ENCODE results near the gene CANT1.

The CANT1 gene

GRCh38 chr17:78995022-78995760 lies 14.4 kb downstream of the CANT1 start:
- no peak for DNase-seq (ENCODE audit: low read depth)

GRCh38 chr17:78993981-78994671 lies 15.4 kb downstream of the CANT1 start:
- no peak for DNase-seq (ENCODE audit: low read depth)

GRCh38 chr17:78993241-78993956 lies 16.2 kb downstream of the CANT1 start:
- DNase-seq (ENCODE audit: low read depth): peak; percentile 38

GRCh38 chr17:78992542-78993212 lies 16.9 kb downstream of the CANT1 start:
- no peak for DNase-seq (ENCODE audit: low read depth)

GRCh38 chr17:78991906-78992532 lies 17.5 kb downstream of the CANT1 start:
- DNase-seq (ENCODE audit: low read depth): no peak

GRCh38 chr17:78991017-78991738 lies 18.4 kb downstream of the CANT1 start:
- DNase-seq (ENCODE audit: low read depth): no peak

GRCh38 chr17:78990349-78991016 lies 19.1 kb downstream of the CANT1 start:
- no peak for DNase-seq (ENCODE audit: low read depth)

- no peak for DNase-seq (ENCODE audit: low read depth)
Measured at GRCh38 chr17:78988152-78988551, 21.4 kb downstream of the CANT1 start.

- DNase-seq (ENCODE audit: low read depth): no peak
Measured at GRCh38 chr17:78986649-78987328, 22.8 kb downstream of the CANT1 start.

- DNase-seq (ENCODE audit: low read depth): no peak
Measured at GRCh38 chr17:78986048-78986648, 23.4 kb downstream of the CANT1 start.

GRCh38 chr17:78985395-78985794 lies 24.2 kb downstream of the CANT1 start:
- no peak for DNase-seq (ENCODE audit: low read depth)

- no peak for DNase-seq (ENCODE audit: low read depth)
Measured at GRCh38 chr17:78981010-78981888, 28.3 kb downstream of the CANT1 start.

GRCh38 chr17:78980624-78980972 lies 29.0 kb downstream of the CANT1 start:
- no peak for DNase-seq (ENCODE audit: low read depth)

GRCh38 chr17:78979780-78980623 lies 29.6 kb downstream of the CANT1 start, which contains the start of gene LGALS3BP:
LGALS3BP (minus strand) TSS chr17:78979923; CDS start chr17:78977191, 2,732 bp downstream.
- DNase-seq (ENCODE audit: low read depth): no peak

- no peak for DNase-seq (ENCODE audit: low read depth)
Measured at GRCh38 chr17:78977997-78978973, 31.3 kb downstream of the CANT1 start.

GRCh38 chr17:78977681-78977943 lies 32.0 kb downstream of the CANT1 start:
- DNase-seq (ENCODE audit: low read depth): no peak

Measured in activated T-cell treated with anti-CD3 and anti-CD28 coated beads for 24 hours (primary cell).